Retinal pigment epithelial cell (primary cell): Measurements from ENCODE around the gene FOSB.
A peak's percentile ranks its signal among the peaks of the same experiment; 100 is the strongest.

Experiments
- DNase-seq: peaks from one replicate; pipeline ENCODE4 v3.0.0-alpha.2; 2010; ENCODE audit warnings: low read depth
- H3K4me3 ChIP-seq: 2 replicates; pipeline ENCODE4 v1.5.1; 2011; ENCODE audit warnings: mild to moderate bottlenecking, low read length, control low read depth, moderate library complexity
- CTCF ChIP-seq: conservative IDR thresholded peaks from 2 replicates; pipeline ENCODE4 v1.5.1; 2011; ENCODE audit warnings: low read depth, low read length, control low read depth, inconsistent platforms

FOSB gene

GRCh38 chr19:45467456-45468158 is at the start of gene FOSB:
TSS of gene FOSB (plus strand) at chr19:45467996. CDS start at chr19:45468587, 591 bp downstream.
- no peak for DNase-seq

GRCh38 chr19:45418802-45419201 is 49.0 kb upstream of the FOSB start:
- H3K4me3 ChIP-seq = no peak overlapping the region
- DNase-seq = no peak
- no peak for TF ChIP-seq CTCF

More at GRCh38 chr19:45467456-45468158, at the start of gene FOSB:
- TF ChIP-seq CTCF = peak; percentile 25
- peak within 1 kb of the TSS; percentile 98 for H3K4me3 ChIP-seq

GRCh38 chr19:45419396-45419795 is 48.4 kb upstream of the FOSB start:
- no peak overlapping the region for H3K4me3 ChIP-seq
- no peak for DNase-seq
- TF ChIP-seq CTCF = no peak

- DNase-seq = no peak
- no peak for TF ChIP-seq CTCF
- no peak overlapping the region for H3K4me3 ChIP-seq
Observed at GRCh38 chr19:45419895-45420294, 47.9 kb upstream of the FOSB start.

- no peak for DNase-seq
- H3K4me3 ChIP-seq = no peak overlapping the region
- no peak for TF ChIP-seq CTCF
Observed at GRCh38 chr19:45420356-45420755, 47.4 kb upstream of the FOSB start.

GRCh38 chr19:45420871-45421270 is 46.9 kb upstream of the FOSB start:
- H3K4me3 ChIP-seq = no peak overlapping the region
- TF ChIP-seq CTCF = no peak
- DNase-seq = no peak

GRCh38 chr19:45421947-45422498 is 45.8 kb upstream of the FOSB start:
- no peak for TF ChIP-seq CTCF
- no peak overlapping the region for H3K4me3 ChIP-seq

More at GRCh38 chr19:45421947-45422498, 45.8 kb upstream of the FOSB start:
- DNase-seq = no peak
